ENCODE data around the gene NINJ1.
A peak's percentile ranks its signal among the peaks of the same experiment; 100 is the strongest.

Gene NINJ1

DNA sequence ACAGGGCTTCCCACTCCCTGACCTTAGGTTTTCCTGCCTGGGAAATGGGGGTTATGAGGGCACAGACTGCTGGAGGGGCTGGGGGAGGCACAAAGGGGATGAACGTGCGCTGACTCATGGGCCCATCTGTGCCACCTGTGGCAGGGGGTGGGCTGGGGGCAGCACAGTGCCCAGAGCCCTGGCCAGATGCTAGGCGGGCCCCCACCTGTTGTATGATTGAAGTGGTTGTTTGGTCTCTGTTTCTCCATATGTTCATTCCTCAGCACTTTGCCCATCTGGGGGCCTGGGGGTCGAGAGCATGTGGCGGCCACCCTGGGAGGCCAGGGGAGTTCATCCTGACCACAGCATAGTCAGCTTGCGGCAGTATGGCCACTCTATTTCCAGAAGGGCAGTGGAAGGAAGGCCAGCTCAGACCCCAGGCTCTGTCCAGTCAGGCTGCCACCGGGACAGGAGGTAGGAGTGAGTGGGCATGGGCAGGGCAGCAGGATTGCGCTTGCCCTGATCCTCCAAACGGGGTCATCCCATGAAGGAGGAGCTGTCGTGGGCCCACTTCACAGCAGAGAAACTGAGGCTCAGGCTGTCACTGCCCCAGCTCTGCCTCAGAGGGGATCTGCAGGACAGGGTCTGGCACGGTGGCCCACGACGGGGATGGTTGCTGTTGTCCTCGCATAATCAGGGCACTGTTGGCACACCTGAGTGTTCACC lies 841 bp upstream of the NINJ1 start:
- Histone ChIP-seq H2AFZ (ENCODE audit: low read depth, low read length, severe bottlenecking) (no peak overlapping the region), H3K79me2 (ENCODE audit: insufficient read depth, low read length) (no peaks in the 10 kb centered on the region), H4K20me1 (ENCODE audit: low read depth, low read length) (no peaks in the 10 kb centered on the region), H3K9me3 (ENCODE audit: insufficient read depth, low read length) (no peaks in the 10 kb centered on the region), H3K9me2 (replicated peaks; ENCODE audit: insufficient read depth, low read length) (no peaks in the 10 kb centered on the region), H3F3A (ENCODE audit: insufficient read depth) (no peaks in the 10 kb centered on the region), H3K4me2 (ENCODE audit: low read depth, low read length, poor library complexity, severe bottlenecking) (peak overlapping the region; percentile 60), H3K4me3 (ENCODE audit: insufficient read depth, low read length, poor library complexity, severe bottlenecking) (peak overlapping the region; percentile 52), H3K36me3 (ENCODE audit: low read length) (no peaks in the 10 kb centered on the region), H3K9ac (ENCODE audit: low read length) (peak overlapping the region; percentile 49), H3K27ac (ENCODE audit: low read depth, low read length) (no peak overlapping the region), H3K27me3 (ENCODE audit: low read length) (no peaks in the 10 kb centered on the region)
- TF ChIP-seq, protein P1, sequence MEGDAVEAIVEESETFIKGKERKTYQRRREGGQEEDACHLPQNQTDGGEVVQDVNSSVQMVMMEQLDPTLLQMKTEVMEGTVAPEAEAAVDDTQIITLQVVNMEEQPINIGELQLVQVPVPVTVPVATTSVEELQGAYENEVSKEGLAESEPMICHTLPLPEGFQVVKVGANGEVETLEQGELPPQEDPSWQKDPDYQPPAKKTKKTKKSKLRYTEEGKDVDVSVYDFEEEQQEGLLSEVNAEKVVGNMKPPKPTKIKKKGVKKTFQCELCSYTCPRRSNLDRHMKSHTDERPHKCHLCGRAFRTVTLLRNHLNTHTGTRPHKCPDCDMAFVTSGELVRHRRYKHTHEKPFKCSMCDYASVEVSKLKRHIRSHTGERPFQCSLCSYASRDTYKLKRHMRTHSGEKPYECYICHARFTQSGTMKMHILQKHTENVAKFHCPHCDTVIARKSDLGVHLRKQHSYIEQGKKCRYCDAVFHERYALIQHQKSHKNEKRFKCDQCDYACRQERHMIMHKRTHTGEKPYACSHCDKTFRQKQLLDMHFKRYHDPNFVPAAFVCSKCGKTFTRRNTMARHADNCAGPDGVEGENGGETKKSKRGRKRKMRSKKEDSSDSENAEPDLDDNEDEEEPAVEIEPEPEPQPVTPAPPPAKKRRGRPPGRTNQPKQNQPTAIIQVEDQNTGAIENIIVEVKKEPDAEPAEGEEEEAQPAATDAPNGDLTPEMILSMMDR (IDR thresholded peaks at IDR 0.05; ENCODE audit: insufficient read depth, low read length, poor library complexity, severe bottlenecking): no peak
- TF ChIP-seq EZH2phosphoT487 (conservative IDR thresholded peaks at IDR 0.05; ENCODE audit: low read length): no peak

DNA sequence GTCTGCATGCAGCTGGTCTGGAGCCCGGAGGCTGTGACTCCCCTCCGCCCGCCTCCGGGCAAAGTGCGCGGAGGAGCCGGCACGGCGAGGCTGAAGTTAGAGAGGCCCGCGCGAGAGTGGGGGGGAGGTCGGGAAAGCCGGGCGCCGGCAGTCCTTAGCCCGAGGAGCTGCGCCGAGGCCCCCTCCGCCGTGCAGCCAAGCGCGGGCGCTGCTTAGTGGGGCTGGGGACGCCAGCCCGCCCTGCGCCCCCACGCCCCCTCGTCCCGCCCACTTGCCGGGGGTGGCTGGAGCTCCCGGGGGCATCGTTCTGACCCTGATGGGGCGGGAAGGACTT lies 403 bp downstream of the NINJ1 start:
- no peaks in the 10 kb centered on the region for H4K20me1 ChIP-seq (ENCODE audit: low read depth, low read length)
- H3K27me3 ChIP-seq (ENCODE audit: low read length): no peaks in the 10 kb centered on the region
- TF ChIP-seq, protein P1 (IDR thresholded peaks at IDR 0.05; ENCODE audit: insufficient read depth, low read length, poor library complexity, severe bottlenecking): no peak
- no peak for TF ChIP-seq EZH2phosphoT487 (conservative IDR thresholded peaks at IDR 0.05; ENCODE audit: low read length)
- H3K9me3 ChIP-seq (ENCODE audit: insufficient read depth, low read length): no peaks in the 10 kb centered on the region
- no peak overlapping the region for H3K27ac ChIP-seq (ENCODE audit: low read depth, low read length)
- no peaks in the 10 kb centered on the region for H3F3A ChIP-seq (ENCODE audit: insufficient read depth)
- H3K36me3 ChIP-seq (ENCODE audit: low read length): no peaks in the 10 kb centered on the region
- peak overlapping the region; percentile 72 for H3K4me2 ChIP-seq (ENCODE audit: low read depth, low read length, poor library complexity, severe bottlenecking)
- peak overlapping the region; percentile 55 for H2AFZ ChIP-seq (ENCODE audit: low read depth, low read length, severe bottlenecking)
- H3K9me2 ChIP-seq (replicated peaks; ENCODE audit: insufficient read depth, low read length): no peaks in the 10 kb centered on the region
- peak overlapping the region; percentile 49 for H3K9ac ChIP-seq (ENCODE audit: low read length)
- peak overlapping the region; percentile 50 for H3K4me3 ChIP-seq (ENCODE audit: insufficient read depth, low read length, poor library complexity, severe bottlenecking)
- no peaks in the 10 kb centered on the region for H3K79me2 ChIP-seq (ENCODE audit: insufficient read depth, low read length)

DNA sequence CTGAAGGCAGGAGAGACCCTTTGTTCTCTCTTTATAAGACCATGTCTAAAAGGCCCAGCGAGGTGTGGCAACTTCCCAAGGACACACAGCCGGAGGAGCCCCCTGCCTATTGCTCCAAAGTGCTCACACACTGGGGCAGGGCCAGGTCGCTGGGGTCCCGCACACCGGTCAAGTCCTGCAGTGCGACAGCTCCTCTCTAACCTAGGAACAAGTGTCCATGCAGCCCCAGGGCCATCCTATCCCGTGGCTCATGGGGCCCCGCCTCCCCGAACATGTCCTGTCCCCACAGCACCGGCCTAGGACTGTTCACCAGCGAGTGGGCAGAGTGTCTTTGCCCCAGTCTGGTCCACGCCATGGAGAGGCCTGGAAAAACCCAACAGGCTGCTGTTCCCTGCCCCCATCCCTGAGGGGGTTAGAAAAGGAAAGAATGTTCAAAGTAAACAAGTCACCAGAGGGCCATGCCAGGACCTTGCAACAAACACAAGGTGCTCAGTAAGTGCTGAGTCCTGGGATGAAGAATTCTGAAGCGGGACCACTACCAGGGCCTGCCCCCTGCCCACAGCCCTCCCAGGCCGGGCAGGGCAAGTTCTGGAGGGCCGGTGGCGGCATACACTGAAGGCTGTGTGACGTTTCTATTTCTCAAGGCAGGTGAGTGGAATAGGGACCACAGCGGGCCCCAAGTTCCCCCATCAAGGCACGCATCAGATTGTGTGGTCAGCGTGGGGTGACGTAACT lies 938 bp downstream of the NINJ1 start:
- Histone ChIP-seq H2AFZ (ENCODE audit: low read depth, low read length, severe bottlenecking) (peak overlapping the region; percentile 55), H4K20me1 (ENCODE audit: low read depth, low read length) (no peaks in the 10 kb centered on the region), H3K4me2 (ENCODE audit: low read depth, low read length, poor library complexity, severe bottlenecking) (peak overlapping the region; percentile 72), H3K4me3 (ENCODE audit: insufficient read depth, low read length, poor library complexity, severe bottlenecking) (peak overlapping the region; percentile 50), H3K9me2 (replicated peaks; ENCODE audit: insufficient read depth, low read length) (no peaks in the 10 kb centered on the region), H3K27ac (ENCODE audit: low read depth, low read length) (no peak overlapping the region), H3F3A (ENCODE audit: insufficient read depth) (no peaks in the 10 kb centered on the region), H3K27me3 (ENCODE audit: low read length) (no peaks in the 10 kb centered on the region), H3K9me3 (ENCODE audit: insufficient read depth, low read length) (no peaks in the 10 kb centered on the region), H3K9ac (ENCODE audit: low read length) (peak overlapping the region; percentile 49; the same call in 1 of the 2 replicates), H3K36me3 (ENCODE audit: low read length) (no peaks in the 10 kb centered on the region), H3K79me2 (ENCODE audit: insufficient read depth, low read length) (no peaks in the 10 kb centered on the region)
- no peak for TF ChIP-seq EZH2phosphoT487 (conservative IDR thresholded peaks at IDR 0.05; ENCODE audit: low read length)
- TF ChIP-seq, protein P1 (IDR thresholded peaks at IDR 0.05; ENCODE audit: insufficient read depth, low read length, poor library complexity, severe bottlenecking): no peak

All from SU-DHL-6 (cell line).